Fibroblast of the aortic adventitia (primary cell): Measurements from ENCODE around the gene BLOC1S1. TPM values are rescaled to one million over a fixed set of nuclear protein-coding genes. Genes with fewer than 3 reads are reported as not detected.

Experiments used
- DNase-seq: peaks from one replicate; pipeline ENCODE4 v3.0.0-alpha.2; 2010; ENCODE audit warnings: low read depth
- H3K4me3 ChIP-seq: 2 replicates; pipeline ENCODE4 v1.5.1; 2011; ENCODE audit warnings: low read depth, mild to moderate bottlenecking, control low read depth, low read length, moderate library complexity
- CTCF ChIP-seq: IDR thresholded peaks from 2 replicates; pipeline ENCODE4 v1.5.1; 2011; ENCODE audit warnings: mild to moderate bottlenecking, low read length, control low read depth, inconsistent platforms; ENCODE audit not compliant: insufficient read depth
- total RNA-seq: library from RNA; depleted of rRNA; stranded (reverse); fragments of >200 nt; gene quantifications from 2 replicates; pipeline ENCODE4 v1.2.3, GENCODE V29; 2012; ENCODE audit warnings: low replicate concordance

Gene BLOC1S1
- total RNA-seq, 1 donor = 70.2 TPM

DNA sequence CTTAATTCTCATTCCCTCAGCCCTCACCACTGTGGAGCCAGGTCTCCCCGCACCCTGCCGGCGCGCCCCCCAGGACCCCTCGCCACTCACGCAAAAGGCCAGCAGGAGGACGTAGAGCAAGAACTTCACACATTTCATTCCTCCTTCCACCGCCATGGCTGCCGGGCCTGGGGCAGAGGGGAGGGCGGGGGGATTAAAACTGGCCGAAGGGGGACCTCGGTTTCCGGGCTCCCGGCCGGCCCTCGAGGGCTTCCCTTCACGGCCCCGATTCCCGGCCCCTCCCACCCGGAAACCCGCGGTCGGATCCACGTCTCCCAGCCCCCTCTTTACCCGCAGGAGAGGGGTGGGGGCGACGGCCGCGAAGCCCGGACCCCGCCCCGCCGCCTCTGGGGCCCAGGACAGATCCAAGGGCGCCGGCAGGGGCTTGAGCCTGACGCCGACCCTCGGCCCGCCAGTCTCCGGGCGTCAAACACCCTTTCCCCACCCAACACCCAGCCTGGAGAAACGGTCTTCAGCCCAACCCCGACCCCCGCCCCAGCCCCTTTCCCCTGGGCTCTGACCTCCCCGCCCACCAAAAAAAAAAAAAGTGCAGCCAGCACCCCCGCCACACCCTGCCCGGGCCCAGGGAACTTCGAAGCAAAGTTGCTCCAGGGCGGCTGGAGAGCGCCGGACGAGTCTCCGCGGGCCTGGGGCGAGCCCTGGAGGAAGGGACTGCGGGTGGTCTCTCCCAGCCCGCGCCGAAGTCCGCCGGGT lies 12.5 kb downstream of the BLOC1S1 start:
- peak; percentile 63 for DNase-seq
- no peak for TF ChIP-seq CTCF
- peak overlapping the region; percentile 97 for H3K4me3 ChIP-seq

- no peak for TF ChIP-seq CTCF
- DNase-seq = peak; percentile 94
- H3K4me3 ChIP-seq = peak within 1 kb of the TSS; percentile 97
Observed at GRCh38 chr12:55728939-55729818, 13.3 kb downstream of the BLOC1S1 start, which contains the start of gene CD63. TSS of gene CD63 (minus strand) at chr12:55729009. CDS start at chr12:55728341, 668 bp downstream.

DNA sequence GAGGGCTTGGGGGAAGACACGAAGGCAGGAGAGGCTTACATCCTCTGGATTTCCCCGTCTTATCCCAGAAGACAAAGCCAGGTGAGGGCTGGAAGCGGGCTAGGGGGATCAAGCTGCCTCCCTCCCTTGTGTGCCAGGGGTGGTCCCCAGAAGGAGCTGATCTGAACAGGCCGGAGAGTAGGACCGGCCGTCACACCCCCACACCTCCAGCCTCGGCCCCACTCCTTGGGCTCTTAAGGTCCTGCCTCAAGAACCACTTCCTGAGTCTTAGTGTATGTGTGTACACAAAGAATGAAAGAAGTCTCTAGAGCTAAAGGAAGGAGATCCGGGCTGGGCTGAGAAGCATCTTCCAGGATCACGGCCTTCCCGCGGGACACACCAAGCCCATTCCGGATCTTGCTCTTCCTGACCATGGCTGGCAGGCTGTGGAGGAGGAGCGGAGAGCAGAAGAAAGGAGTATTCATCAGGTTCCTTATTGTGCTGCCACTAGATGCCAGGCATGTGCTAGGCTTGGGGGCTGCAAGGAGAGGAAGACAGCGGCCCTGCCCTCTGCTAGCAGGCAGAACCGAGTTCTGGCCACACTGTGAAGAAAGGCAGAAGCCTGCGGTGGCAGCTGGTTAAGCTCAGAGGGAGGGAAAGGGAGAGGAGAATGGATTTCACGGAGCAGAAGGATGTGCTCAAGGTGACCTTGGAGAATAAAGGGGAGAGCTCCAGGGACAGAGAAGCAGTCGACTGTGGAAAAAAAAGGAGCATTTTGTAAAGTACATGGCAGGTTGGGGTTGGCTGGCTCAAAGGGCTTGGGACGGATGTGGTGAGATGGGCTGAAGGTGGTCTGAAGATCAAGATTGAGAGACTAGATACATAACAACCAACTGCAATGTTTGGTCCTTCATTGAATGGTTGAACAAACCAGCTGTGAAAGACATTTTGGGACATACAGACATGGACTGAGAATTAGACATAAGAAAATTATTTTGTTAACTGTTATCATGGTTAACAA lies 14.3 kb downstream of the BLOC1S1 start:
- H3K4me3 ChIP-seq = peak overlapping the region; percentile 97
- no peak for TF ChIP-seq CTCF
- peak; percentile 56 for DNase-seq

DNA sequence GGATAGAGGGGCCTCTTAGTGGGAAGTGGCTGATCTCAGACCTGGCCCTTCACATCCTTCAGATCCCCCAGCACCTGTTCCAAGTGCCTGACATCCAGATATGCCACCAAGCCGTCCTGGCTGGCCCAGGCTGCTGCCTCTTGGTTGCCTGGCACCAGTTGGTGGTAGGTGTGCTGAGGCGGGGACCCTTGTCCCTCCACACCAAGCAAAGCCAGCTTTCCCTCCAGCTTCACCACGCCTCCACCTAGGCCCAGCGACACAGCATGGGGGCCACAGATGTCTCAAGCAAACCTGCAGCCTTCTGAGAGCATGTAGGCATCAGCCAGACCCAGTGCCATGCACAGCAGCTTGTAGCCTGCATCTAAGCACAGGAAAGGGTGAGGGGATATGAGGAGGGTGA lies 16.4 kb downstream of the BLOC1S1 start:
- TF ChIP-seq CTCF = no peak
- DNase-seq = no peak
- H3K4me3 ChIP-seq = no peak overlapping the region

DNA sequence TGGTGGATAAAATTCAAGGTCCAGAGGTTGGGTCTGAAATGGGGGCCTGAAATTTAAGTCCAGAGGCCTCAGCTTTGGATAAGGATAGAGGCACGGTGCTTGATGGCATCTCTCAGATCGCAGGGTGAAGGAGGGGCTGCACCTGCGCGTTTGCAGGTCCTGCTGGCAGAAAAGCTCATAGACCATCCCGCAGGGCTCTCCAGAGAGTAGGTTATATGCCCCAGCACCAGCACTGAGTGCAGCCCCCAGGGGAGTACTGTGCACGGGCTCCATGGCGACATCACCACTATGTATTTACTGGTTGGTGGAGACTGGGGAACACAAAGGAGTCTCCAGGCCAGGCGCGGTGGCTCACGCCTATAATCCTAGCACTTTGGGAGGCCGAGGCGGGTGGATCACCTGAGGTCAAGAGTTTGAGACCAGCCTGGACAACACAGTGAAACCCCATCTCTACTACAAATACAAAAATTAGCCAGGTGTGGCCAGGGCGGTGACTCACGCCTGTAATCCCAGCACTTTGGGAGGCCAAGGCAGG lies 17.2 kb downstream of the BLOC1S1 start:
- TF ChIP-seq CTCF = no peak

DNA sequence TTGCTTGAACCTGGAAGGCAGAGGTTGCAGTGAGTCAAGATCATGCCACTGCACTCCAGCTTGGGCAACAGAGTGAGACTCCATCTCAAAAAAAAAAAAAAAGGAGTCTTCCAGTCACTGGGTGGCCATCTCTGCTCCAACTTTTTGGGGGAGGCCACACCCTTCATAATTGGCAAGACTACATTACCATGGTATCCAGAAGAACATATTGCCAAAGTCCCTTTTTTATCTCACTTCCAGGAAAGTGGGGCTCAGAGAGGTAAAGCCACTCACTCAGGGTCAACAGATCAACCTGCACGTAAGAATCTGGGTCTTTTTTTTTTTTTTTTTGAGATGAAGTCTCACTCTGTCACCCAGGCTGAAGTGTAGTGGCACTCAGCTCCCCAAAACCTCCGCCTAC lies 18.0 kb downstream of the BLOC1S1 start:
- DNase-seq = peak; percentile 25
- TF ChIP-seq CTCF = no peak
- no peak overlapping the region for H3K4me3 ChIP-seq

More for the DNA sequence above, 17.2 kb downstream of the BLOC1S1 start:
- no peak for DNase-seq
- H3K4me3 ChIP-seq = no peak overlapping the region
